Peyer's patch (tissue), 4 donors: Measurements from ENCODE around the gene HMX1.

ENCODE experiments used
- CTCF ChIP-seq, 6 experiments: fragments of 450-650 bp in 4 of 6; fragments of 200-600 bp in 2 of 6; sonication (generic) in 1 of 6; IDR thresholded peaks; one replicate each; pipeline ENCODE4 v1.5.1; 2017 to 2019; ENCODE audit warnings: antibody characterized with exemption in 6 of 6, mild to moderate bottlenecking in 3 of 6, moderate library complexity in 1 of 6
- POLR2A ChIP-seq, 2 donors: fragments of 450-650 bp; IDR thresholded peaks; one replicate each; pipeline ENCODE4 v1.5.1; 2017; ENCODE audit warnings: antibody characterized with exemption in 2 of 2, mild to moderate bottlenecking in 2 of 2, moderate library complexity in 2 of 2

- no peak for TF ChIP-seq CTCF (IDR thresholded peaks at IDR 0.05)
- no peak for TF ChIP-seq POLR2A (IDR thresholded peaks at IDR 0.05)
These were observed 22.8 kb upstream of the HMX1 start for GRCh38 chr4:8894424-8894816.
